NT2/D1 (cell line): ENCODE results near the gene GLS.

ENCODE experiments used
- SUZ12 ChIP-seq: IDR thresholded peaks from 2 replicates; pipeline ENCODE4 v1.6.1; 2011; ENCODE audit not compliant: insufficient read length, insufficient read depth; ENCODE audit errors: extremely low read depth
- YY1 ChIP-seq: IDR thresholded peaks from 2 replicates; pipeline ENCODE4 v1.6.1; 2011; ENCODE audit not compliant: insufficient read length, insufficient read depth

DNA sequence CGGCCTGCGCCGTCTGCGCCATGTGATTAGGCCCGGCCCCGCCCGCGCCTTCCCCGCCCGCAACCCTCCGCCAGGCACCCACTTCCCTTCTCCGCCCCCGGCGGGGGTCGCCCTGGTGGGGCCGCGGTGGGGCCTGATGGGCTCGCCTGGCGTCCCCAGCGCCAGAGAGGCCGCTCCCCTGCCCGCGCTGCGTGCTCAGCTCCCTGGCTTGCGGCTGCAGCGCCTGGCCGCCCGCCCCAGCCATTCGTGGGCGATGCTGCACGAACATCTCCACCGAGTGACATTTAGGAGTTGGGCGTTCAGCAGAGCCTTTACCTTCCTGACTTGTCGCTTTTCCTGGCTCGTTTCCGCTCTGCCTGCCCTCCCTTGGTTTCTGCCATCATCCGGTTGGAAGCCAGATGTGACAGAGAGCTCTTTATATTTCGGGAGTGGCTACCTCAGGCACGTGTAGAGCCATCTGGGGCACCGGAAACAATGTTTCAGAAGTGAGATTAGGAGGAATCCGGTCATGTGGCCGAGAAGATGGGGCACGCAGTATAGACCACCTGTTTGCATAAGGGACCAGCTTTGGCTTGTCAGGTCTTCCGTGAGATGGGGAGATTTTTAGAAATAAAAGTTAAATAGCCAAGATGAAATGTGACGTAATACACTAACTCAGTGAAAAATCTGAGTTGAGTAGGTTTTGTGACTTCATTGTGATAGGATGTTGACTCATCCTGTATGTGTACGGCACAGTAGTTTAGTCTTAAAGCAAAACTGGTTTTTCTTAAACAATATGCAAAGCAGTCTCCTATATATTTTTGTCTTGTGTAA, 1.2 kb downstream of the GLS start:
- TF ChIP-seq YY1: no peak
- TF ChIP-seq SUZ12: no peak
